ENCODE data around the gene FLT1. TPM values are rescaled to one million over a fixed set of nuclear protein-coding genes. Genes with fewer than 3 reads are reported as not detected.

FLT1 gene
- total and polyA plus RNA-seq, 11 donors: 13.1 to 73.2 (median 41.1) TPM

GRCh38 chr13:28342251-28342650, 152.7 kb downstream of the FLT1 start:
- ATAC-seq (no peak), DNase-seq (no peak)
- H3K27me3 ChIP-seq: peaks cover 0 to 29% (median 0%) of the 10 kb centered on the region in 9 donors
- no peaks in the 10 kb centered on the region for H3K9me3 ChIP-seq
- no peak for TF ChIP-seq CTCF (IDR thresholded peaks at IDR 0.05)
- no peak for TF ChIP-seq POLR2A (IDR thresholded peaks at IDR 0.05)
- 92 to 97% (median 94%) methylated on average over 2 of the region's 2 CpGs for WGBS, 4 donors
- H3K27ac ChIP-seq: no peak overlapping the region
- H3K4me1 ChIP-seq: peaks cover 5 to 33% (median 19%) of the 10 kb centered on the region in 12 donors
- peaks cover 0 to 30% (median 0%) of the 10 kb centered on the region in 9 donors for H3K36me3 ChIP-seq
- intact Hi-C loops (cut with DNase I): no loop called here
- H3K4me3 ChIP-seq: no peak overlapping the region

- WGBS, 4 donors: 71 to 82% (median 77%) methylated on average over 2 of the region's 2 CpGs
- TF ChIP-seq CTCF (IDR thresholded peaks at IDR 0.05) (no peak), POLR2A (IDR thresholded peaks at IDR 0.05) (no peak)
- Histone ChIP-seq H3K4me1 (peaks cover 10 to 52% (median 33%) of the 10 kb centered on the region in 12 donors), H3K27me3 (peaks cover 0 to 14% (median 0%) of the 10 kb centered on the region in 9 donors), H3K9me3 (no peaks in the 10 kb centered on the region), H3K4me3 (no peak overlapping the region), H3K27ac (peak overlapping the region in 1 of 12 donors; percentile 10), H3K36me3 (peaks cover 0 to 29% (median 0%) of the 10 kb centered on the region in 9 donors)
- ATAC-seq (no peak), DNase-seq (no peak)
- intact Hi-C loops (cut with DNase I): no loop called here
Measured at GRCh38 chr13:28340272-28340793, 154.6 kb downstream of the FLT1 start.

DNA sequence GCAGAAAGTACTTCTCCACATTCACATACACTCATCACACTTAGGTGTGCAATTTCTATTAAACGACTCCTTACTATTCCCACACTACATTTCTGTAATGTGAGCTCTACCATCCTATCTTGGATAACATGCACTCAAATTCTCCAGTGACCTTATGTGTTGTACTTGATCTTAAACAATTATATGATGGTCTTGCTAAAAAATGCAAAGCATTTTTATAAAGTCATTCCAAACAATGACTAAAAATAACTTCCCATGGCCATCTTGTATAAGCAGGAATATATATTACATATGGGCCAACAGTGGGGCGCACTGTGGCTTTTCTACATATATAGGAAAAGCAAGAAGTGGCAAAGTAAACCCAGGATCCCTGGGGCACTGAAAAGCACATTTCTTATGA, 155.5 kb downstream of the FLT1 start:
- Histone ChIP-seq H3K36me3 (peaks cover 0 to 20% (median 0%) of the 10 kb centered on the region in 9 donors), H3K4me3 (no peak overlapping the region), H3K9me3 (no peaks in the 10 kb centered on the region), H3K27me3 (peaks cover 0 to 9% (median 0%) of the 10 kb centered on the region in 9 donors), H3K4me1 (peaks cover 10 to 53% (median 33%) of the 10 kb centered on the region in 12 donors), H3K27ac (peak overlapping the region in 1 of 12 donors; percentile 68)
- no peak for TF ChIP-seq CTCF (IDR thresholded peaks at IDR 0.05)
- TF ChIP-seq POLR2A (IDR thresholded peaks at IDR 0.05): no peak
- no peak for ATAC-seq
- no peak for DNase-seq
- WGBS, 4 donors: 85 to 93% (median 91%) methylated on average over 2 of the region's 2 CpGs
- intact Hi-C loops (cut with DNase I): loop anchor here in 4 of 10 donors (5.0 to 10.0 kb wide), 4 partner anchors 55 to 378 kb away; partner anchors contain the start of genes FLT1 (in 1 of the 4) and SLC46A3 (in 1 of the 4)

GRCh38 chr13:28338742-28339141, 156.2 kb downstream of the FLT1 start:
- ATAC-seq (no peak), DNase-seq (no peak)
- H3K27me3 ChIP-seq: peaks cover 0 to 9% (median 0%) of the 10 kb centered on the region in 9 donors
- no peak overlapping the region for H3K4me3 ChIP-seq
- TF ChIP-seq CTCF (IDR thresholded peaks at IDR 0.05): no peak
- TF ChIP-seq POLR2A (IDR thresholded peaks at IDR 0.05): no peak
- WGBS, 4 donors: 77 to 95% (median 78%) methylated on average over 5 to 6 of the region's 6 CpGs
- H3K4me1 ChIP-seq: peaks cover 10 to 58% (median 36%) of the 10 kb centered on the region in 12 donors
- intact Hi-C loops (cut with DNase I): loop anchor here in 4 of 10 donors (5.0 to 10.0 kb wide), 4 partner anchors 56 to 379 kb away; partner anchors contain the start of genes FLT1 (in 1 of the 4) and SLC46A3 (in 1 of the 4)
- peak overlapping the region in 8 of 12 donors; percentile 20 to 69 (median 62) for H3K27ac ChIP-seq
- no peaks in the 10 kb centered on the region for H3K9me3 ChIP-seq
- H3K36me3 ChIP-seq: peaks cover 0 to 15% (median 0%) of the 10 kb centered on the region in 9 donors

Data from heart left ventricle (tissue), 16 donors.